ENCODE results near the gene ACSM5.
"Not testable (repeated sequence)": the region's sequence is repeated elsewhere in the genome, so short reads cannot be mapped to it uniquely, and the experiment has no call there.

ACSM5 gene

GRCh38 chr16:20468954-20469353 is 59.6 kb downstream of the ACSM5 start:
- not testable (repeated sequence) for H3K36me3 ChIP-seq (ENCODE audit: insufficient read depth, low read depth, low read length); H3K9me3 ChIP-seq (ENCODE audit: insufficient read depth, low read depth, low read length); H3K4me1 ChIP-seq (ENCODE audit: insufficient read depth, low read length); H3K4me3 ChIP-seq (ENCODE audit: low read length); H3K9ac ChIP-seq (ENCODE audit: low read depth, low read length); H3K27ac ChIP-seq (ENCODE audit: low read length); H3K27me3 ChIP-seq (ENCODE audit: insufficient read depth, low read length)

- H3K27me3 ChIP-seq (ENCODE audit: insufficient read depth, low read length); H3K9ac ChIP-seq (ENCODE audit: low read depth, low read length); H3K4me3 ChIP-seq (ENCODE audit: low read length); H3K27ac ChIP-seq (ENCODE audit: low read length); H3K36me3 ChIP-seq (ENCODE audit: insufficient read depth, low read depth, low read length); H3K9me3 ChIP-seq (ENCODE audit: insufficient read depth, low read depth, low read length); H3K4me1 ChIP-seq (ENCODE audit: insufficient read depth, low read length): not testable (repeated sequence)
These were observed 60.6 kb downstream of the ACSM5 start for GRCh38 chr16:20469930-20470329.

GRCh38 chr16:20470732-20471131 is 61.4 kb downstream of the ACSM5 start:
- not testable (repeated sequence) for H3K36me3 ChIP-seq (ENCODE audit: insufficient read depth, low read depth, low read length); H3K9me3 ChIP-seq (ENCODE audit: insufficient read depth, low read depth, low read length); H3K27ac ChIP-seq (ENCODE audit: low read length); H3K4me1 ChIP-seq (ENCODE audit: insufficient read depth, low read length); H3K27me3 ChIP-seq (ENCODE audit: insufficient read depth, low read length); H3K9ac ChIP-seq (ENCODE audit: low read depth, low read length); H3K4me3 ChIP-seq (ENCODE audit: low read length)

- not testable (repeated sequence) for H3K36me3 ChIP-seq (ENCODE audit: insufficient read depth, low read depth, low read length); H3K4me1 ChIP-seq (ENCODE audit: insufficient read depth, low read length); H3K9me3 ChIP-seq (ENCODE audit: insufficient read depth, low read depth, low read length); H3K4me3 ChIP-seq (ENCODE audit: low read length); H3K27ac ChIP-seq (ENCODE audit: low read length); H3K27me3 ChIP-seq (ENCODE audit: insufficient read depth, low read length); H3K9ac ChIP-seq (ENCODE audit: low read depth, low read length)
These were observed 67.9 kb downstream of the ACSM5 start for GRCh38 chr16:20477188-20477744.

- not testable (repeated sequence) for H3K36me3 ChIP-seq (ENCODE audit: insufficient read depth, low read depth, low read length); H3K27ac ChIP-seq (ENCODE audit: low read length); H3K4me3 ChIP-seq (ENCODE audit: low read length); H3K4me1 ChIP-seq (ENCODE audit: insufficient read depth, low read length); H3K9ac ChIP-seq (ENCODE audit: low read depth, low read length); H3K27me3 ChIP-seq (ENCODE audit: insufficient read depth, low read length); H3K9me3 ChIP-seq (ENCODE audit: insufficient read depth, low read depth, low read length)
These were observed 74.7 kb downstream of the ACSM5 start for GRCh38 chr16:20483989-20484388.

- Histone ChIP-seq H3K9ac (ENCODE audit: low read depth, low read length) (no peak overlapping the region), H3K36me3 (ENCODE audit: insufficient read depth, low read depth, low read length) (no peaks in the 10 kb centered on the region), H3K27me3 (ENCODE audit: insufficient read depth, low read length) (no peaks in the 10 kb centered on the region), H3K4me3 (ENCODE audit: low read length) (no peak overlapping the region), H3K9me3 (ENCODE audit: insufficient read depth, low read depth, low read length) (no peaks in the 10 kb centered on the region; the same call in 1 of the 2 replicates), H3K4me1 (ENCODE audit: insufficient read depth, low read length) (no peaks in the 10 kb centered on the region), H3K27ac (ENCODE audit: low read length) (no peak overlapping the region)
These were observed 75.4 kb downstream of the ACSM5 start for GRCh38 chr16:20484726-20485125.

- H3K4me1 ChIP-seq (ENCODE audit: insufficient read depth, low read length), result no peaks in the 10 kb centered on the region
- no peak overlapping the region for H3K27ac ChIP-seq (ENCODE audit: low read length)
- H3K36me3 ChIP-seq (ENCODE audit: insufficient read depth, low read depth, low read length), result no peaks in the 10 kb centered on the region
- H3K4me3 ChIP-seq (ENCODE audit: low read length), result no peak overlapping the region
- no peak overlapping the region for H3K9ac ChIP-seq (ENCODE audit: low read depth, low read length)
- H3K27me3 ChIP-seq (ENCODE audit: insufficient read depth, low read length), result no peaks in the 10 kb centered on the region
- no peaks in the 10 kb centered on the region; the same call in 1 of the 2 replicates for H3K9me3 ChIP-seq (ENCODE audit: insufficient read depth, low read depth, low read length)
These were observed 76.1 kb downstream of the ACSM5 start for GRCh38 chr16:20485408-20485807.

Measured in iPS-20b (cell line).